GM19467 (cell line): ENCODE results near the gene ZDHHC18.
"Not testable (repeated sequence)": the region's sequence is repeated elsewhere in the genome, so short reads cannot be mapped to it uniquely, and the experiment has no call there.

Experiments used
- ATAC-seq: cut with Tn5 transposase; IDR thresholded peaks from one replicate; pipeline ENCODE4 v1.9.1; 2021; ENCODE audit warnings: mild to moderate bottlenecking, moderate library complexity; ENCODE audit not compliant: unreplicated experiment

Gene ZDHHC18

DNA sequence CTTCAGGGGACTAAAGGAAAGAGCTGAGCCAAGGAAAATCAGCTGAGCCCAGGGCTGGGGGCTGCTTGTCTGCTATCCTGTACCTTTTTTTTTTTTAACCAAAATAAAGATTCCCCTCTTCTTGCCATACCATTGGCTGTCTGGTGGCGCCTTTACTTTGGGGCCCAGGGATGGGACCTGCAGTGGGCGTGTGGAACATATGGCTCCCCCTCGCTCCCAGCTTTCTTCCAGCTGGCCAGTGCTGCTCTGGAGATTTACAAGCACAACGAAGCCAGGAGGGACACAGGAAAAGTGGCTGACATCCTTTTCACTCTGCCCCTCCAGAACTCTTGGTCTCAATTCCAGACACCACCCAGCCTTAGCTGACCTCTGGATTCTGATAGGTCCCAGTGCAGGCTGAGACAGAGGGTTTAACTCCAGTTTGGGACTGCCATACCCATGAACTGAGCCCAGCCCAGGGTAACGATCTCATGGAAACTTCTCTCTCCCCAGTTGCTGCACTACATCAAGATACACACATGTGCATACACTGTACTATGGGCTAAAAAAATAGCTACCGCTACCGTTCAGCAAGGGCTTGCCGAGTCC is 31.1 kb downstream of the ZDHHC18 start:
- ATAC-seq, result no peak

- no peak for ATAC-seq
These were observed 31.7 kb downstream of the ZDHHC18 start for GRCh38 chr1:26858160-26858559.

DNA sequence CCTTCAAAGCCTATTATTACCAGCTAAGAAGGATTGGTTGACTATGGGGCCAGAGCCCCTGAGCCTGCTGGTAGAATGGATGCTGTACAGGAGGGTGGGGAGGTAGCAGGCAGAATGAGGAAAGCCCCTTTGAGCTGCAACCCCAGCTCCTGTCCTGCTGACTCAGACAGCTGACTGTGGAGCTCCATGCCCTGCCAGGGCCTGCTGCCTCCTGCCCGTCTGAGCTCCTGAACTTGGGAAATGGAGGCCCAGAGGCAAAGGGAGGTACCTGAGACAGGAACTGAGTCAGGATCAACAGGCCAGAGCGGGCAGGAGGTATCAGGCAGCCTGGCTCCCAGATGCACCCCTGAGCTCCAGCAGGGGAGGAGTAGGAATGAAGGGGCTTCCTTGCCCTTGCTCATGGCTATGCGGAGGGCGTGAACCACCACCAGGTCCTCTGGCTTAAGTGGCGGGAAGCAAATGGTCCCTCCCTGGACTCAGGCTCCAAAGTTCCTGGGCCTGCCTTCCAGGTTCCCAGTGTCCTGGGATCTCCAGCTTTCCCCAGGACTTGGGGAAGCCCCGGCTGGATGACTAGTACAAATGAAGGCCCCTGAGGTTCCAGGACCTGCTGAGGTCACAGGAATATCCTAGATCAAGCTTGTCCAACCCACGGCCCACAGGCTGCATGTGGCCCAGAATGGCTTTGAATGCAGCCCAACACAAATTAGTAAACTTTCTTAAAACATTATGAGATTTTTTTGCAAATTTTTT is 32.6 kb downstream of the ZDHHC18 start:
- ATAC-seq, result no peak

DNA sequence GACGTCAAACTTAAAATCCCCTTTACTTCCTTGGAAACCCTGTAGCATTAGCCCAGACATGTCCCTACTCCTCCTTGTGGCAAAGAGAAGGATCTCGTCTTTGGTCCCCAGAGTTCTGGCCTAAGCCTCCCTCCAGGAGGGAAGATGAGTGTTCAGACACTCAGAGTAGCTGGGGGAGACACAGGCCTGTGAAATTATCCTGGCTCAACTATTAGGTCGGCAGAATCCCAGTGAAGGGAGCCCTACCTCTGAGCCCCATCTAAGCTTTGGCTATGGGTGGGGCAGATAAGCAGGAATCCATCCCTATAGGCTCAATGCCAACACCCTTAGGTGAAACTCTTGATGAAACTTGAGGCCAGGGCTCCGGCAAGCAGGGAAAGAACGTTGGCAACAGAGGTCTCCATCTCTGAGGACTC is 34.8 kb downstream of the ZDHHC18 start:
- no peak for ATAC-seq

GRCh38 chr1:26861889-26862378 is 35.4 kb downstream of the ZDHHC18 start:
- no peak for ATAC-seq

DNA sequence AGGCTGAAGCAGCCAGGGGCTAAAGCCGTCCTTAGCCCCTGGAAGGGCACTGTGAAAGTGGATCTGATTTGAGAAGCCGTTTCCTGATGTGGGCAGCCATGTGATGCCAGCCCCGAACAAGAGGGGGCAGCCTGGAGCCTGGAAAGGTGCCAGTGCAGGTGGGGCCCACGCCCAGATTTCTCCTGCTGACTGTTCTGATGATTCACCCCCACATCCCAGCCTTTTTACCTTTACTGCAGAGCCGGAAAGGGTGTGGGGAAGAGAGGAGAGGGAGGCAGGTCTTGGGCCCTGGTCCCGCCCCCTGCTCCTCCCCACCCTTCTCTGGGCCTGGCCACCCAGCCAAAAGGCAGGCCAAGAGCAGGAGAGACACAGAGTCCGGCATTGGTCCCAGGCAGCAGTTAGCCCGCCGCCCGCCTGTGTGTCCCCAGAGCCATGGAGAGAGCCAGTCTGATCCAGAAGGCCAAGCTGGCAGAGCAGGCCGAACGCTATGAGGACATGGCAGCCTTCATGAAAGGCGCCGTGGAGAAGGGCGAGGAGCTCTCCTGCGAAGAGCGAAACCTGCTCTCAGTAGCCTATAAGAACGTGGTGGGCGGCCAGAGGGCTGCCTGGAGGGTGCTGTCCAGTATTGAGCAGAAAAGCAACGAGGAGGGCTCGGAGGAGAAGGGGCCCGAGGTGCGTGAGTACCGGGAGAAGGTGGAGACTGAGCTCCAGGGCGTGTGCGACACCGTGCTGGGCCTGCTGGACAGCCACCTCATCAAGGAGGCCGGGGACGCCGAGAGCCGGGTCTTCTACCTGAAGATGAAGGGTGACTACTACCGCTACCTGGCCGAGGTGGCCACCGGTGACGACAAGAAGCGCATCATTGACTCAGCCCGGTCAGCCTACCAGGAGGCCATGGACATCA is 36.5 kb downstream of the ZDHHC18 start, which contains the start of gene SFN:
Gene SFN, plus strand, starts transcription at position 369 of the 904 bp plus-strand sequence. Its CDS starts 64 bp downstream, at position 433.
- ATAC-seq, result no peak

- ATAC-seq, result no peak
These were observed 37.2 kb downstream of the ZDHHC18 start for GRCh38 chr1:26863685-26864077.

DNA sequence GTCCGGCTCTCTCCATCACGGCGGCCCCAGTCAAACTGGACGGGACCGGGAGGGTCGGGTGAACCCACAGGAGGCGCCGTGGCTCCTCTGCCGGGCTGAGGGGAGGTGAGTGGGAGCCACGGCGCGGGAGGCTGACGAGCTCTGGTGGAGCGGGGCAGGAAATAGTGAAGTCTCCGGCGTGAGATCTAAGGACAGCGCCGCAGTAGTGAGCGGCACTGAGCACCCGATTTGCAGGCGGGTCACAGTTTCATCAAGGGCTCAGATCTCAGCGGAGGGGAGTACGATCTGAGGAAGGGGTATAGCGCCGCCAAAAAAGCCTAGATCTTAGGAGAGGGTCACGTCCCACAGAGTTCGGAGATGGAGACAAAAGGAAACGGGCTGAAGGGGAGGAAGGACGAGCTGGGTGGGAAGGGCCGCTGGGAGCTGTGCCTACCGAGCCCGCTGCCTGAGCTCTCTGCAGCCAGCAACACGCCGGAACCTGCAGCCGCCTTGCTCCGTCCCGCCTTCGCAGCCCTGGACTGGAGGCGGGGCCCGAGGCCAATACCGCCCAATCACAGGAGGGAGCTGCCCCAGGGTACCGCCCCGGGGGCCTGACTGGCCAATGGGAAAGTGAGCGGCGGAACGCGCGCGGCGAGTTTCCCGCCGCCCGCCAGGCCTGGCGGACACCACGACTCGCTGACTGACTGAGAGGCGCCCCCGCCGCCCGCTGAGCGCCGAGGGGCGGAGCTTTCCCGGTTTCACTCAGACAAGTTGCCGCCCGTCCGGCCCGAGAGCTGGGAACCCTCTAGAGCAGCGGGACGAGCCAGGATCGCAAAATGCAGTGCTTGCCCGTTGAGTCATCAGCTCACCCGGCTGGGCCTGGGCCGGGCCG is 38.4 kb downstream of the ZDHHC18 start:
- ATAC-seq, result peak; percentile 91

DNA sequence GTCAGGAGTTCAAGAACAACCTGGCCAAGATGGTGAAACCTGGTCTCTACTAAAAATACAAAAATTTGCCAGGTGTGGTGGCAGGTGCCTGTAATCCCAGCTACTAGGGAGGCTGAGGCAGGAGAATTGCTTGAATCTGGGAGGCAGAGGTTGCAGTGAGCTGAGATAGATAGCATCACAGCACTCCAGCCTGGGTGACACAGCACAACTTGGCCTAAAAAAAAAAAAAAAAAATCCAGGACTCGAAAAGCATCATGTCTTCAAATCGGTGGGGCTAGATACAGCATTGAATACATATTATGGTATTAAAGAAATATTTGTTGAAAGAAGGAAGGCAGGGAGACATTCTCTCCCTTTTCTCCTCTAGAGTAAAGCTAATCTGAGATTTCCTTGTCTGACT is 46.6 kb downstream of the ZDHHC18 start:
- ATAC-seq, result not testable (repeated sequence)

GRCh38 chr1:26874896-26875295 is 48.4 kb downstream of the ZDHHC18 start:
- no peak for ATAC-seq

GRCh38 chr1:26877326-26877725 is 50.8 kb downstream of the ZDHHC18 start:
- no peak for ATAC-seq

DNA sequence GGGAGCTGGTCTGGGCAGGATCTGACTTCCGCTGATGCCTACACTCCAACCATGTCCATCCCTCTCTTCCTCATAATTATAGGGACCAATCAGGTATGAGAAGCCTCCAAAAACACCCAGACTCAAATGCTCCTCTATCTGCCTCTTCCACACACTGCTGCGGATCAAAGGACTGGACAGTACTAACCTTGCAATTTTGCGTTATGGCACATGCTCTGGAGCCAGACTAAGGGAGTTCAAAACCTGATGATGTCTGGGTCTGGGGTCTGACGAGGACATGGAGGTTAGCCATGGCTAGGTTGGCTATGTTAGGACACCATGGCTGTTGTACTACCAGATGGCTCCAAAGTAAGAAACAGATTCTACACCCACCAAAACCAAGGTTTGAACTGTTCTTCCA is 53.3 kb downstream of the ZDHHC18 start:
- ATAC-seq, result no peak

GRCh38 chr1:26881611-26882010 is 55.1 kb downstream of the ZDHHC18 start:
- ATAC-seq, result not testable (repeated sequence)

DNA sequence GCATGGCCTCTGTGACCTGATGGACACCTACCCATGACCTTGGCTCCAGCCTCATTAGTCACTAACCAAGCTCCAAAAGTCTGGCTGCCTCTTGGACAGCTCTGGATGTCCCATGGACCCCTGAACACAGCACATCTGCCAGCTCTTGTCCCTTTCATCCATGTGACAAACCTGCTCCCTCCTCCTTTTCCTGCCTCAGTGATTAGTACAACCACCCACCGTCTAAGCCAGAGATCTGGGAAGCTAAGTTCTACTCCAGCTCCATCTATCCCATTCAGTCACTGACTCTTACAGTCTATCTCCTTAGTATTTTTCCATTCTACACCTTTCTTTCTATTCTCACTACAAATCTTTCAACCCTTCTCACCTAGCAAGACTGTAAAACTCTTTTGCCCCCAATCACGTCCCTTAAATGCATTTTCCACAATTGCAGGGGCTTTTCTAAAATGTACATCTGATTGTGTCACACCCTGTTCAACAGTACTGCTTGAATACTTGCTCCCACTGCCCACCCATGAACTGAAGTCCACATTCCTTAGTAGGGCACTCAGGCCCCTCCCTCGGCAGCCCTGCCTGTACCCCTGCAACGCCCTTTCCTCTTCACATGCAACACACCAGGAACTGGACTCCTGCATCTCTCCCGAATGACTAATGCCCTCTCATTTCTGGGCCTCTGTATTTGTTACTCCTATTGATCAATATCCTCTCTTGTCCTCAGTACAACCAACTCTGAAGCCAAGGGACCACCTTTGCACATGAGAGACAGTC is 56.4 kb downstream of the ZDHHC18 start:
- ATAC-seq, result no peak

DNA sequence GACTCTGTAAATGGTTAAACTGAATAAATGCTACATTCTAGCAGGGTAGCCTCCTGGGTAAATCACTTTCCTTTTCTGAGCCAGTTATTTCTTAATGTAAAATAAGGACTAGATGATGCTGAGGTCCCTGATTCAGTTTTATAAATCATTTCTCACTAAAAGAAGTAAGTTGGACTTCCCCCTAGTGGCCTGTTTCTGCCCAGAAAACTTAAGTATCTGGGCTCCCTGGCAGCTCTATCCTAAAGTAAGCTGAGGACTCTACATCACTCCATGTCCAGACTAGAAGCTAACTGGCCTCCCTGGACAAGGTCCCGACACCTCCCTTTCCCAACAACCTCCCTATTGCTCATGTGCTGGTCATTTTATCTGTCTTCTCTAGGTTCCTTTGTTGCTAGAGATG is 60.6 kb downstream of the ZDHHC18 start:
- ATAC-seq, result no peak

DNA sequence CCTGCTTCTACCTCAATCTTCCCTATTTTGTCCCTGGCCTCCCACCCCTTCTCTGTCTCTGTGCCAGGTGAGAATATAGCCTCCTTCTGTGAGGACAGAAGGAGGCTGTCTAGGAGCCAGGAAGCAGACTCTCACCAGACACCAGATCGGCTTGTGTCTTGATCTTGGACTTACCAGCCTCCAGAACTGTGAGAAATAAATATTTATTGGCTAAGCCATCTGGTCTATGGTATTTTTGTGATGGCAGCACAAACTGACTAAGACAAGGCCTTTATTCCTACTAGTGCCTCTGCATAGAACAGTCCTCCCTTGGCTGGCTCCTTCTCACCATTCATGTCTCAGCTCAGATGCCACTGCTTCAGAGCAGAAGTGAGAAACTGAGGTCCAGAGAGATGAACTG is 61.7 kb downstream of the ZDHHC18 start:
- ATAC-seq, result no peak

- peak; percentile 84 for ATAC-seq
These were observed 63.3 kb downstream of the ZDHHC18 start, which contains the start of gene GPN2 for GRCh38 chr1:26889551-26890466. TSS of gene GPN2 (minus strand) at chr1:26890283. CDS start at chr1:26890096, 187 bp downstream.

GRCh38 chr1:26890467-26890796 is 63.9 kb downstream of the ZDHHC18 start:
- ATAC-seq, result no peak

DNA sequence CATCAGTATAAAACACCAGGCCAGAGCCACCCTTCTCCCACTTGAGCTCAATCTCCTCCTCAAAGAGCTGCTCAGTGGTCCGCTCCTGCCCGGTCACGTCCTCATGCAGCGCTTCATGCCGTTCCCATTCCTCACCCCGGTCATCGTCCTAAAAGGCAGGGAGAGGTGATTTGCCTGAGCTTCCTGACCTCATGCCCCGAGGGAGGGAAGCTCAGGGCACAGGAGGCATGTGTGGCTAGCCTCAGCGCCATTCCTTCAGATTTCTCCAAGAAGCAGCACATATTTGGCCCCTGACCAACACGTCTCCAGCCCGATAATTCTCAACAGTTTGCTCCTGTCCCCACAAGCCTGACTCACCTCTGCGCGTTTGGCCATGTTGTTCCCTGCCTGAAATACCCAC is 67.8 kb downstream of the ZDHHC18 start:
- no peak for ATAC-seq
